Panc1 (cell line): ENCODE measurements around the gene CPXM1.

Experiments
- CTCF ChIP-seq: fragments of 450-650 bp; IDR thresholded peaks from 2 replicates; pipeline ENCODE4 v1.5.1; 2017; ENCODE audit warnings: mild to moderate bottlenecking
- POLR2AphosphoS5 ChIP-seq: IDR thresholded peaks from 2 replicates; pipeline ENCODE4 v1.6.1; 2012; ENCODE audit warnings: mild to moderate bottlenecking, low read depth, low read length, moderate library complexity

- no peak for TF ChIP-seq CTCF
- no peak for TF ChIP-seq POLR2AphosphoS5
Measured at GRCh38 chr20:2806351-2806701, 5.9 kb upstream of the CPXM1 start.
